CD4-positive, alpha-beta T cell treated with Interleukin-12 subunit alpha and Interleukin-12 subunit beta, for 1 hour (primary cell): ENCODE data around the gene SORCS2.

ENCODE experiments used
- DNase-seq: peaks from one replicate; pipeline ENCODE4 v3.0.0-alpha.2; 2020

SORCS2 gene

DNA sequence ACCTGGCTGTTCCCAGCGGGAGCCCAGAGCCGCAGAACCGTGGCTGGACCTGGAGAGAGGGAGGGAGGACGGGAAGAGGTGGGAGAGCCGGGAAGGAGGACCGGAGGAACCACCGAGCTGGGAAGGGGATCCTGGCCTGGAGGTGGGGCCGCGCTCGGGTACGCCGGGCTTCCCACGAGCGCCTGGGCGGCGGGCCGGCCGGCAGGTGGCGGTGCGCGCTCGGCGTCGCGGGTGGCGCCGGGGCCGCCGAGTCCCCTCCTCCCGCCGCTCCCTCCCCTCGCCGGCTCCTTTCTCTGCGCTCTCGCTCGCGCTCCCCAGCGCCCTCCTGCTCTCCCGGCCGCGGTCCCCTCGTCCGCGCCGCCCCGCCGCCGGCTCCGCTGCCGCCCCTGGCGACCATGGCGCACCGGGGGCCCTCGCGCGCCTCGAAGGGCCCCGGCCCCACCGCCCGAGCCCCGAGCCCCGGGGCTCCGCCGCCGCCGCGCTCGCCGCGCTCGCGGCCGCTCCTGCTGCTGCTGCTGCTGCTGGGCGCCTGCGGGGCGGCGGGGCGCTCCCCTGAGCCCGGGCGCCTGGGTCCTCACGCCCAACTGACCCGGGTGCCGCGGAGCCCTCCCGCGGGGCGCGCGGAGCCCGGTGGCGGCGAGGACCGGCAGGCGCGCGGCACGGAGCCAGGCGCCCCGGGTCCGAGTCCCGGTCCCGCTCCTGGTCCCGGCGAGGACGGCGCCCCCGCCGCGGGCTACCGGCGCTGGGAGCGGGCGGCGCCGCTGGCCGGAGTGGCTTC is at the start of gene SORCS2:
Gene SORCS2 (plus strand): TSS at position 287 of the 778 bp plus-strand sequence.
- peak; percentile 50 for DNase-seq

GRCh38 chr4:7144374-7145290 is 47.7 kb upstream of the SORCS2 start:
- DNase-seq: no peak

GRCh38 chr4:7145291-7145934 is 46.9 kb upstream of the SORCS2 start:
- DNase-seq: no peak

DNA sequence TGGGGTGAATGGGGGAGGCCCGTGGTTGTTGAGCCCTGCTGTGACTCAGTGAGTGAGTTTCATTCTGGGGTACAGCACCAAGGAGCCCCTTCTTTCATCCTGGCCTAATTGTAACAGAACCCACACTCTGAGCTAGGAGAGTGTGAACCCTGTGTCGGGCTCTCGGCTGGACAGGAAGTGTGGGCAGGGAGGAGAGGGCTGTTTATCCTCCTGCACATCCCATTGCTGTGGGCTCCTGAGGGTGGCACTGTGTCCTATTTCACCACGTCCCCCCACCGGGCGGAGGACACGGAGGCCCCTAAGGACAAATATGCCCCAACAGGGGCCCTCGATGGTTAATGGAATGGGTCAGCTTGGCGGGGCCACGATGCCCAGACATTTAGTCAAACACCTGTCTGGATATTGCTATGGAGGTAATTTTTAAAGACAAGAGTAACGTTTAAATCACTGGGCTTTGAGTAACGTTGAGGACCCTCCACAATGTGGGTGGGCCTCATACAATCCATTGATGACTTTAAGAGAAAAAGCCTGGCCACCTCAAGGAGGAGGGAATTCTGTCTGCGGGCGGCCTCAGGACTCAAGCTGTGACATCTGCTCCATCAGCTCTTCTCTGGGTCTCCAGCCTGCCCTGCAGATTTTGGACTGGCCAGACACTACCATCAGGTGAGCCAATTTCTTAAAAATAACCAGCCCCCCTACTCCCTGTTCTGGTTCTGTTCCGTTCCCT is 46.1 kb upstream of the SORCS2 start:
- DNase-seq: no peak

- DNase-seq: no peak
Measured at GRCh38 chr4:7146786-7147115, 45.6 kb upstream of the SORCS2 start.

DNA sequence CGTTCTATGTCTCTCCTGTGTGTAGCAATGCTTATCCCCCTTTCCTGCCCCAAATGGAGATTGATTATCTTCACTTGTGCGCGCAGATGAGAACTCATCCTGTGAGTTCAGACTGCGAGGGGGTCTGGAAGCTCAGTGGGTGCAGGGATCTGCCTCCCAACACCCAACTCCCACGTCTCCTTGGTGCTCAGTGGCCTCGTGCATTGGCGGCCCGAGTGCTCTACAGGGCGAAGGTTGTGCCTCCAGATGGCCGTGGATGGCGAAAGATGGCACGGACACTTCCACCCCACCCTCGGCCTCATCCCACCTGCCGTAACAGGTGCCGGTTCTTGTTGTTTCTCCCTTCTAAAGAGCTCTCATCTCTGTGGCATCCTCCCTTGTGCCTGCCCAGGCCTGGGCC is 45.1 kb upstream of the SORCS2 start:
- DNase-seq: no peak

- no peak for DNase-seq
Measured at GRCh38 chr4:7147661-7148310, 44.6 kb upstream of the SORCS2 start.

DNA sequence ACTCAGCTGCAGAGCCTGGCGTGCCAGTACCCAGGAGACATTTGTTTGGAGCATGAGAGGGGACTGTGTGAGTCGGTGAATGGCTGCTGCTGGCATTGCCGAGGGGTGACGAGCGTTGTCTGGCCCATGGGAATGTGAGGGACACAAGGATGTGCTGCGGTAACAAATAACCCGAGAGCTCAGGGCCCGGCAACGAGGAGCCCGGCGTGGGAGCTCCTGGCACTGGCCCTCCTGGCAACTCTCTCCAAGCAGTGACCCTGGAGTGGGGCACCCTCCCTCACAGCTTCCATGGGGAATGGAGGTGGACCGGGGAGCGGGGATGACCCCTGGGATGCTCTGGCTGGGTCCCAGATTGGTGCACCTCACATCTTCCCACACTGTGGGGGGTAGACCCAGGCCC is 44.0 kb upstream of the SORCS2 start:
- no peak for DNase-seq

DNA sequence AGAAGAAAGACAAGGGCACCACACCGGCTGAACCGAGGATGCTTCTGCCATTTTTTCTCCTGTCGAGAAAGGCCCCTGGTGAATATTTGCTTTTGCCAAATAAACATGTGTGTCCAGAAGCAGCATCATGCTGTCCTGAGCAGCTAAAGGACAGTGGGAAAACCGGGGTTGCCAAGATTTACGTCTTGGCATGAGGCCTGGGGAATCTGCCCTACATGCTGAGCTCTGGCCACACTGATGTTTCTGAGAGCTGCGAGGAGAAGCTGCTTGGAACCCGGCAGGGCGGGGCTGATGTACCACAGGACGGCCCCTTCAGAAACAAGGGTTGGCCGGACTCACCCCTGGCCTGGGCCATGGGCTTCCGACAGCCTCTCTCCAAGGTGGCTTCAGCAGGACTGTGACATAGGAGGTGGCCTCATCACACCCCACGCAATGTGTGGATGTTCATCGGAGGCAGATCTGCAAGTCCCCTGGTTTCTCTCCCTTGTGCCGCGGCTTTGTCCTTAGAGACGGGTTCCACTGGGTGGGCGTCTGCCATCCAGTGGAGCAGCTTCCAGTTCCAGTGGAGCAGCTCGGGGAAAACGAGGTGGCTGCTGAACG is 42.2 kb upstream of the SORCS2 start:
- DNase-seq: no peak

DNA sequence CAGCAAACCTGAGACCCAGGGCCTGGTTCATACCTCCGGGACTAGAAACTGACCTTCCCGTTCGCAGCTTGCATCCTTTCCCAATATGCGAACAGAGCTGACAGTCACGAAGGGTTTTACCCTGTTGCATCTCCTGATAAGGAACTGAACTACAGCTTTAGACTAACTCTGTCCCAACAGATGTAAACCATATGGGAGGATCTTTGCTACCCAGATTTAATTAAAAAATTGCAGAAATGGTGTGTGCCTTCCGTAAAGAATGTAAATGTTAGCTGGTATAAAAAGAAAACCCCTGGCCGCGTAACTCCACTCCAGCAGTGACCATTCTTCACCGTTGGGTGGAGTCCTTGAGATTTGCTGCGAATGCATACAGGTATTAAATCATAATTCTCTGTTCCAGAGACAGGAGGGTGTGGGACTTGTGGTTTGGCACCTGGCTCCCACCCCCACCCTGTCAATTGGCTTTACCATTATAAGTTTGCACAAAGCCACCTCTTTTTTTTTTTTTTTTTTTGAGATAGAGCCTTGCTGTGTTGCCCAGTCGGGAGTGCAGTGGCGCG is 40.6 kb upstream of the SORCS2 start:
- DNase-seq: no peak

- no peak for DNase-seq
Measured at GRCh38 chr4:7153711-7154110, 38.6 kb upstream of the SORCS2 start.

DNA sequence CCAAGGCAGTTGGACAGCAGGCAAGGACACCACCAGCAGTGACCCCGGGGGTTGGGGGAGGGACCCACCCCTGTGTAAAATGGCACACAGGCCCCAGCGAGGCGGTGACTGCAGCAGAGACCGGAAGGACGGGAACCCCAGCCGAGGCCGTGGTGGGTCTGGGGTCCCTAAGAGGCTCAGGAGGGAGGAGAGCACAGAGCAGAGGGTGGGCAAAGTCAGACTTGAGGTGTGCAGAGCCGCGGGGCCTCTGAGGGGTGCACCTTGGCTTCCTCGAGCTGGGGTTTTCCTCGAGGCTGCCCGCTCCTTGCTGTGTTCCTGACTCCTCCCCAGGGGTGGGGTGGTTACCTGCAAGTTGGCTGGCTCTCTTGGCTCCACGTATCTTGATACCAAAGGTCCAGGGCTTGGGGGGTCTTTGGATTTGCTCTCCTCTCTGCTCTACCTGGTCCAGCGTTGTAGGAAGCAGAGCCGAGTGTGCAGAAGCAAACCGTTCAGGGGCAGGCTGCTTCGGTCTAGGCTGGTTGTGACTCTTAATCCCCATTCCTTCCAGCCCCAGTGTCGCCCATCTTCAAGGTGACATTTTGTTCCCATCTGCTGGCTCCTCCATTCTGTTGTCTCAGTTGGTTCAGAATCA is 37.9 kb upstream of the SORCS2 start:
- DNase-seq: no peak

DNA sequence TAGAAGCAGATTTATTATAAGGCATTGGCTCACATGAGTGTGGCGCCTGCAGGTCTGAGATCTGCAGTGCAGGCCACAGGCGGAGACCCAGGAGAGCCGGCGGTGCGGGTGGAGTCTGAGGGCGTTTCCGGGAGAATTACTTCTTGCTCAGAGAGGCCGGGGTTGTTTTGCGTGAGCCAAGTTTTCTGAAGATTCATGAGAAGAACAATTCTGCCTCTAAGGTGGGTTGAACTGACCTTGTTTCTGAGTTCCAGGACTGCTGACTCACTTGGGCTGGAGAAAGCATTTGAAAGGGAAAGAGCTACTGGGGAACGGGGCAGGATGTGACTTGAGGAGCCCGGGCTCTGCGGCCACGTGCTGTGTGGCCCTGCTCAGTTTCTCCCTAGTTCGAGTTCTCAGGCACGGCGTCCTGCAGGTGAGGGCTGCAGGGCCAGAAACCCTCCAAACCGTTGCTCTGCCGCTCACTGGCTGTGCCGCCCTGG is 36.7 kb upstream of the SORCS2 start:
- DNase-seq: no peak

DNA sequence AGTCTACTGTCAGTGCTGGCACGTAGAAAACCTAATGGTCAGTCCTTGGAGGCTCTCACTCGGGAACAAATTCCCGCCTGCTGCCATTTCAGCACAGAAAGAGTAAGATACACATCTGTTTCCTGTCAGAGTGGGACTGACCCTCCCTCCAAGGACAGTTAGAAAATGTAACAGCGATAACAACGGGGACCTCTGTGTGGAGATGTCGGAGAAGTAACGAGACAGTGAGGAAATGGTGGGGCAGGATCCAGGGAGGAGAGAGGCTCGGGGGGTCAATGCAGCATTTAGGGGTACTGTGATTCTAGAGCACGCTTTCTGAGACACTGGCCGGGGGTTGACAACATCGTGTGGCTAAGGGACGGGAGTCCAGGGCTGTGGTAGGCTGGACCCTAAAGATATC is 36.0 kb upstream of the SORCS2 start:
- DNase-seq: no peak

DNA sequence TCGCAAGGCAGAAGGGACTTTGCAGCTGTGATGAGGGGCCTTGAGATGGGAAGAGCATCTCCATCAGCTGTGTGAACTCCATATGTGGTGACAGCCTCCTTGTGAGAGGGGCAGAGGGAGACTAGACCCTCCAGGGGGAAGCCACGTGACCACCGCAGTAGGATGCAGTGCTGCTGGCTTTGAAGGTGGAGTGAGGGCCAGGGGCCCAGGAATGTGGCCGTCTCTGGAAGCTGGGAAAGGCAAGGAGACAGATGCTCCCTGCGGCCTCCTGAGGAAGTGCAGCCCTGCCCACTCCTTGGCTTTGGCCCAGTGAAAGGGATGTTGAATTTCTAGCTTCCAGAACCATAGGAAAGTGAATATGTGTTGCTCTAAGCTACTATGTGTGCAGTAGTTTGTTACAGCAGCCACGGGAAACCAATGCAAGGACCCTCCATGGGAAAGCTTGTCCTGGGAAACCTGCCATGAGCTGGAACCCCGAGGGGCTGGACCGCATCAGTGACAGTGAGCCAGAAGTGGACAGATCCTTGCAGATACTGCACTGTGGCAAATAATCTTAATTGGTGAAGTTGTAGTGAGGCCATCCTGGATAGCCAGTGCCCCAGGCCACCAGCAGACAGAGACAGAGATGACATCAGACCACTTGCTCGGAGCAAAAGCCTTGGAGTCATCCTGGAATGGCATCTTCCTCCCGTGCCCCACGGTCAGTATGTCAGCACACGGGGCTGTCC is 35.4 kb upstream of the SORCS2 start:
- no peak for DNase-seq

DNA sequence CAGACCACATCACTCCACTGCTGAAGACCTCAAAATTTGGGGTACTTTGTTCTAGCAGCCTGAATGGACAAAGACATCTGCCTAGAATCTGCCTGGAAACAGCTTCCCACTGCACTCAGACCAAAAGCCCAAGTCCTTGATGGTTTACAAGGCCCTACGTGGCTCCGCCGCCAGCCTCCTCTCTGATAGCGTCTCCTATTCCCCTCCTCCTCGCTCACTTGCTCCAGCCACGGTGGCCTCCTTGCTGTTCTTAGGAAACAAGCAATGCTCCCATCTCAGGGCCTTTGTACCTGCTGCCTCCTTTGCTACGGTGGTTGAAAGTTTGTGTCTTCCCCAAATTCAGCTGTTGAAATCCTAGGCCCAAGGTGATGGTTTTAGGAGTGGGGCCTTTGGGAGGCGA is 34.7 kb upstream of the SORCS2 start:
- no peak for DNase-seq

GRCh38 chr4:7158081-7158750 is 34.1 kb upstream of the SORCS2 start:
- no peak for DNase-seq

GRCh38 chr4:7158991-7159390 is 33.3 kb upstream of the SORCS2 start:
- no peak for DNase-seq

DNA sequence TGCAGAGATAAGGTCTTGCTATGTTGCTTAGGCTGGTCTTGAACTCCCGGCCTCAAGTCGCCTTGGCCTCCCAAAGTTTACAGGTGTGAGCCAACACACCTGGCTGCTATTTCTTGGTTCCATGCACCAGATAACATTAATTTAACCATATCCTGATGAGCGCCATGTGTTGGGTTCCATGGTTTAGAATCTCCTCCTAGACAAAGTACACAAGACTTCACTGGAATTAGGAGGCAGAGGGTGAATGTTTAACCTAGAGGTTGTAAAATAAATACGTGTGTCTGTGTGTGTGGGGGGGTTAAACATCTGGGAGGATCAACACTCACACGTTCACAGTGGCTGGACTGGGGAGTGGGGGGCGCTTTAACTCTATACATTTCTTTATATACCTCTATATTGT is 32.4 kb upstream of the SORCS2 start:
- DNase-seq: no peak

- DNase-seq: no peak
Measured at GRCh38 chr4:7160439-7160838, 31.9 kb upstream of the SORCS2 start.
